GOT3 (cell line): ENCODE results near the gene CPTP.

ENCODE experiments used
- DNase-seq: peaks from one replicate; lab custom pipeline; 2025; ENCODE audit warnings: mixed read lengths; lab: John Stamatoyannopoulos, UW

CPTP gene

DNA sequence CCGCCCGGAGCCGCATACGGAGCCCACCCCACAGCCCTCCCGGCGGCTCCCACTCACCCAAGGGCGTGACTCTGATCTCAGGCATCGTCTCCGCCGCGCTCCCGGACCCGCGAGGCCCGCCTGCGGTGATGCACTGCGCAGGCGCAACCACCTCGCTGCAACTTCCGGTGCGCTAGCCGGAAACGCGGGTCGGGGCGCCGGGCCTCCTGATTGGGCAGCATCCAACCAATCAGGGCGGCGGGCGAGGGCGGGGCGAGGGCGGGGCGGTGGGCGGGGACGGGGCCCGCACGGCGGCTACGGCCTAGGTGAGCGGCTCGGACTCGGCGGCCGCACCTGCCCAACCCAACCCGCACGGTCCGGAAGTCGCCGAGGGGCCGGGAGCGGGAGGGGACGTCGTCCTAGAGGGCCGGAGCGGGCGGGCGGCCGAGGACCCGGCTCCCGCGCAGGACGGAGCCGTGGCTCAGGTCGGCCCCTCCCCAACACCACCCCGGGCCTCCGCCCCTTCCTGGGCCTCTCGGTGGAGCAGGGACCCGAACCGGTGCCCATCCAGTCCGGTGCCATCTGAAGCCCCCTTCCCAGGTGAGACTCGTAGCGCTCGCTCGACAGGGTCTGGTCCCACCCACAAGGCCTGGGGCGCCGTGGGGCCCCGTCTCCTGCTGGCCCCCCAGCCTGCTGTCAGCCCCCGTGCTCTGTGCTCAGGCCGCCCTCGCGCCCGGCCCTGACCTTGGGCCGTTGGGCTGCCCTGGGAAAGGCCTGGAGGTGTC, at the start of gene CPTP, which contains the start of gene INTS11:
CPTP (plus strand) TSS at position 279 of the 764 bp plus-strand sequence. CDS start 2,109 bp downstream, outside the sequence.
INTS11 (minus strand) TSS at position 137 of the 764 bp plus-strand sequence; CDS start at position 85, 52 bp downstream.
- peak; percentile 75 for DNase-seq

GRCh38 chr1:1274931-1275431, 49.6 kb upstream of the CPTP start:
- DNase-seq = no peak

DNA sequence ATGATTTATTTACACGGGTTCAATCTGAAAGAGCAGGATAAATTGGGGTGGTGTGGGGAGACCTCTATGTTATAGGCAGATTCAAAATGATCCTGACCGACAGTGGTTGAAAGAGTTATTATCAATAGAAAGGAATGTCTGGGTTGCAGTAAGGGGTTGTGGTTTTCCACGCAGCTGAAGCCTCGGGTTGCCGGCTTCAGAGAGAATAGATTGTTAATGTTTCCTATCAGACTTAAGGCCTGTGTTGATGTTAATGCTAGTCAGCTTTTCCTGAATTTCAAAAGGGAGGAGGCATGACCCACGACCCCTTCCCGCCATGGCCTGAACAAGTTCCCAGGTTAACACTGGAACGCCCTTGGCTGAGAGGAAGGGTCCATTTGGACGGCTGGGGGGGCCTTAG, 48.8 kb upstream of the CPTP start:
- DNase-seq = no peak

DNA sequence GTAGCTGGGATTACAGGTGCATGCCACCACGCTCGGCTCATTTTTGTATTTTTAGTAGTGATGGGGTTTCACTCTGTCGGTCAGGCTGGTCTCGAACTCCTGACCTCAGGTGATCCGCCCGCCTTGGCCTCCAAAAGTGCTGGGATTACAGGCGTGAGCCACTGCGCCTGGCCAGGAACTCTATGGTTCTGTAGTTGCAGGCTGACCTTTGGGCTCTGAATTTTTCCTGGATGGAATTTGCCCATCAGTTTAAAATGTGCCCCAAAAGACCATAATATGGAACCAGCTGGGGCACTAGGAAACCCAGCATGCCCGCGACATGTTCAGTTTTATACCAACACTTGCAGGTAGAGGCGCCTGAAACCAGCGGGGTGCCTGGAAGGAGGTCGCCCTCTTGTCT, 46.0 kb upstream of the CPTP start:
- no peak for DNase-seq

GRCh38 chr1:1279028-1279427, 45.6 kb upstream of the CPTP start:
- no peak for DNase-seq

DNA sequence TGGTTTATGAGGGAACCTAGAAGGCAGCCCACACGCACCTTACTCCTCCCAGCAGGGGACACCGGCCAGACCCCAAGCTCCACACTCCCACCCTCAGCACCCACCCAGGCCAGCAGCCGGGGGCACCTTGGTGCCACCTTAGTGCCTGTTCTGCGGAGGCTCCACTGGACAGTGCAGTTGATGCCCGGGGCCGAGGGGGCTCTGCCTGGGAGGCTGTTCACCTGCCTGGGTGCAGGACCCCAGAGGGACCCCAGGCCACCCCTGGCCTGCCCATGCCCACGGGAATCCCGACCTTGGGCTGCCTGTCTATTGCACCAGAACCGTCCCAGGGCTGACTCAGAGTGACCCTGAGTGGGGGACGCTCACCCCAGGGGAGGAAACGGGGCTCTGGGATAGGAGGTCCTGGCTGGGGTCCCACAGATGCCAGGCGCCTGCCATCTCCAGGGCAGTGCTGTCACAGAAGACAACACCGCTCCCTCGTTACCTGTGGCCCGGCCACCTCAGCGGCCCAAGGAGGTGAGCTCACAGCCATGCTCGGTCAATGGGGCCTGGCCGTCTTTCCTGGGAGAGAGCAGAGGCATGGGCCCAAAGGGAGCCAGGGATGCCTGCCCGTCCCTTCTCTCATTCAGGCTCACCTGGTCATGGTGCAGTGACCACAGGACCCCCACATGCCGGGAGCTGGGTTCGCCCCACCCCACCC, 43.7 kb upstream of the CPTP start:
- DNase-seq = no peak

DNA sequence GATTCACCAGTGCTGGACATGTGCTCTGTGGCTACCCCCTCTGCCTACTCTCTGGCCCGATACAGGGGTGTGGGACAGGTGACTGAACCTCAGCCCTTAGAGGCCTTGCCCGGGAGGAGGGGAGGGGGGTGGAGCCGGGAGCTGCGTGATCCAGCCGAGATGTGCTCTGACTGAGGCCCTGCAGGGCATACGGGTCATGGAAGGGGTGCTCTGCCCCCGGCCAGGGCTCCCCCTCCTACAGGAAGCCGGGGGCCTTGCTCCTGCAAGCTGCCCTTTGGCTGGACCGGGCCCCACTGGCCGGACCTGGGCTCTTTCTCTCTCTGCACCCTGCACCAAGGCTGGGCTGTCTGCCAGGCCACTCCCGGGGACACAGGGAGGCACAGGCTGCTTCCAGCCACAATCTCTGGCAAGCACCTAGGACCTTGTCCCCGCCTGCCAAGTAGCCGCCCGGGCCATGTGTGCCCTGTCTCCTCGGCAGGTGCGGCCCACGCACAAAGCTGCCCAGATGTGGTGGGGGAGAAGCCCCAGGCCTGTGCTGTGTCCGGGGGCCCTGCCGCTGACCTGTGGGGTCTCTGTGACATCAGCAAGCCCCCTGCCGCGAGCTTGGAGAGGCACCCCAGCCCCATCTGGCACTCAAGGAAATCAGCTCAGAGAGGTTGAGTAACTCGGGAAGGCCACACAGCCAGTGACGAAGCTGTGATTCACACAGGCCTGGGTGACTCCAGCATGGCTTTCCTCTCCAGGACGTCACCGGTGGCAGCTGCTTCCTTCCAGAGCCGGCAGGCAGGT, 42.9 kb upstream of the CPTP start:
- DNase-seq = no peak

GRCh38 chr1:1282998-1283397, 41.6 kb upstream of the CPTP start:
- DNase-seq = no peak

DNA sequence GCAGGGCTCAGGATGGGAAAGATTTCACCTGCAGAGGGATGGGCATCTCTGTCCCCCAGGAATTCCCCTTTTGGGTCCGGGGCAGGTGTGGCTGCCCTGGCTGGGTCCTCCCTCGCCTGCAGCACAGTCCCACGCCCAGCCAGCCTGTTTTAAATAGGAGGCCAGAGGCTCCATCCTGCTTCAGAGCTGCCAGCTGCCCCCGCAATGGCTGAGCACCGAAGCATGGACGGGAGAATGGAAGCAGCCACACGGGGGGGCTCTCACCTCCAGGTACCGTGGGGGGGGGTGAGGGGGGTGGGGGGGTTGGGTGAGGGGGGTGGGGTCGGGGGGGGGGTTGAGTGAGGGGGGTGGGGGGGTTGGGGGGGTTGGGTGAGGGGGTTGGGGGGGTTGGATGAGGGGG, 40.8 kb upstream of the CPTP start:
- DNase-seq = no peak

DNA sequence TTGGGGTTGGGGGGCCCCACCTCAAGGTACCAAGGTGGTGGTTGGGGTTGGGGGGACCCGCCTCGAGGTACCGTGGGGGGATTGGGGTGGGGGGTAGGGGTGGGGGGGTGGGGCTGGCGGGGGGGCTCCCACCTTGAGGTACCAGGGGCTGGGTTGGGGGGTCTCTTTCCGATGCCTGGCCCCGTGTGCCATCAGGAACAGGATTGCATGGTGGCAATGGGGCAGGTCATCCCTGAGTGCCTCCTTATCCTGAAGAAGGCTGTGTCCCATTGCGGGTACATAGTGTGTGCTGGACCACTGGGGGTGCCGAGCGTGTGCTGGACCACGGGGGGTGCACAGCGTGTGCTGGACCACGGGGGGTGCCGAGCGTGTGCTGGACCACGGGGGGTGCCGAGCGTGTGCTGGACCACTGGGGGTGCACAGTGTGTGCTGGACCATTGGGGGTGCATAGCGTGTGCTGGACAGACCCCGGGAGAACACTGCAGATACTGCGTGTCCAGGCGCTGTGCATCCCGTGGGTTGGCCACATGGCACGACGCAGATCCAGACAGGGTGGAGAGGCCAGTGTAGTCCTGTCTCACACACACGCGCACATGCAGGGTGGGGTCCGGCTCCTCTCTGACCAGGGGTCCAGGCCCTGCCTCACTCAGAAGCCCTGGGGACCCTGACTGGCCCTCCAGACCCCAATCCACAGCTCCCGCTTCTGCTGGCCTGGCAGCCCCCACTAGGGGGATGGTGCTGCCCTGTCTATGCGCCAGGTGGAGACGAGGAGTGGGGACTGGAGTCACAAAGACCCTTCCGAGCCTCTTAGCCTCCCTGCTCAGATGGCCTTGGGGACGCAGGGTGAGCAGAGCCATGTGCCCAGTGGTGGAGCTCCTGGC, 40.1 kb upstream of the CPTP start:
- DNase-seq = no peak

GRCh38 chr1:1285102-1285571, 39.5 kb upstream of the CPTP start:
- no peak for DNase-seq

- DNase-seq = no peak
These were observed 38.8 kb upstream of the CPTP start for GRCh38 chr1:1285611-1286311.

DNA sequence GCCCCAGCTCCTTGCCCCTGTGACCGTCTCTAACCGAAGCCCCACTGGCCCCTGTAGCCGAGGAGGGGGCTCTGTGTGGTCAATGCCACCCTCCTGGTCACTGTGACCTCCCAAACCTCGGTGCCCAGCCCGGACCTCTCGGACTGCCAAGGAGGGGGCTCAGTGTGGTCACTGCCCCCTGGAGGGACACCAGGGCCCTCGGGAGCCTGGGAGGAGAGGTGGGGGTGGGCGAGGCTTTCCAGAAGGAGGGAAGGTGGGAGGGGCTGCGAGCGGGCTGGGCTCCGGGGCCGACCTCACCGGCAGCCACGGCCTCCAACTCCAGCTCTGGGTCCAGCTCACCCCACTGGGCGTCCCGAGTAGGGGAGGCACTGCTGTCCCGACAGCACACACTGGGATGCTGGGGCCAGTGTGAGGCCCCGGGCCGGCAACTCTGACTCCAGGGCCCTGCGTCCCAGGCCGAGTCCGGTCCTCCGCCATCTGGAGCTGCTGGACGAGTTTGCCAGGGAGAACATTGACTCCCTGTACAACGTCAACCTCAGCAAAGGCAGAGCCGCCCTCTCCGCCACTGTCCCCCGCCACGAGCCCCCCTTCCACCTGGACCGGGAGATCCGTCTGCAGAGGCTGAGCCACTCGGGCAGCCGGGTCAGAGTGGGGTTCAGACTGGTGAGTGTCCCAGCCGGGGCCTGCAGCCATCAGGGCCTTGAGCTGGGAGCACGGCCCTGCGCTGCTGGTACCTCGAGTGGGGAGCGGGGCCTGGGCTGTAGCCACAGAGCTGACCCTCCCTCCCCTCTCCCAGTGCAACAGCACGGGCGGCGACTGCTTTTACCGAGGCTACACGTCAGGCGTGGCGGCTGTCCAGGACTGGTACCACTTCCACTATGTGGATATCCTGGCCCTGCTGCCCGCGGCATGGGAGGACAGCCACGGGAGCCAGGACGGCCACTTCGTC, 38.0 kb upstream of the CPTP start:
- DNase-seq = no peak

- no peak for DNase-seq
These were observed 37.1 kb upstream of the CPTP start for GRCh38 chr1:1287288-1288110.

- DNase-seq = peak; percentile 52
These were observed 34.3 kb upstream of the CPTP start for GRCh38 chr1:1290238-1290731.

DNA sequence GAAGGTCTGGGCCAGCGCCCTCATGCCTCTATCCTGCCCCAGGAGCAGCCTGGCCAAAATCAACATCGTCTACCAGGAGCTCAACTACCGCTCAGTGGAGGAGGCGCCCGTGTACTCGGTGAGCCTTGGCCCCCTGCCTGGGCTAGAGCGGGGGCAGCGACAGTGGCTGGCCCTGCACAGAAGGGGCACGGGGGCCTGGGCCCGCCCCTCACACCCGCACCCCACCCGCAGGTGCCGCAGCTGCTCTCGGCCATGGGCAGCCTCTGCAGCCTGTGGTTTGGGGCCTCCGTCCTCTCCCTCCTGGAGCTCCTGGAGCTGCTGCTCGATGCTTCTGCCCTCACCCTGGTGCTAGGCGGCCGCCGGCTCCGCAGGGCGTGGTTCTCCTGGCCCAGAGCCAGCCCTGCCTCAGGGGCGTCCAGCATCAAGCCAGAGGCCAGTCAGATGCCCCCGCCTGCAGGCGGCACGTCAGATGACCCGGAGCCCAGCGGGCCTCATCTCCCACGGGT, 33.5 kb upstream of the CPTP start:
- no peak for DNase-seq

- DNase-seq = no peak
These were observed 32.8 kb upstream of the CPTP start for GRCh38 chr1:1291548-1292441.
